ENCODE data around the gene TECPR1. TPM values are rescaled to one million over a fixed set of nuclear protein-coding genes. Genes with fewer than 3 reads are reported as not detected.

TECPR1 gene
- total RNA-seq, 1 experiment from 2014 or later = 11.5 TPM

DNA sequence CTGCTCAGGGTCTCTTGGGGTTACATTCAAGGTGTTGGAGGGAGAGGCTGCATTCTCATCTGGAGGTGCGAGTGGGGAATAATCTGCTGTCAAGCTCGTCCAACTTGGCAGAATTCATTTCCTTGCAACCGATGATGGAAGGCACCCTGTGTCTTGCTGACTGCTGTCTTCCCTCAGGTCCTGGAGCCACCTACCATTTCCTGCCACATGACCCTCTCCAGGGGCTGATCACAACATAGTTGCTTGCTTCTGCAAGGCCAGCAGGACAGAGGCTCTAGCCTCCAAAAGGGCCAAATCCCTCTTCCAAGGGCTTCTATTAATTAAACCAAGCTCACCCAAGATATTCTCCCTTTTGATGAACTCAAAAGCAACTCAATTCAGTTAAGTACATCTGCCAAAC lies 15.3 kb upstream of the TECPR1 start:
- no peaks in the 10 kb centered on the region for H3F3A ChIP-seq (ENCODE audit: low read length, unreplicated experiment)
- no peaks in the 10 kb centered on the region for H3K4me1 ChIP-seq (ENCODE audit: insufficient read depth, low read length)
- H3K4me3 ChIP-seq (ENCODE audit: low read length) = no peak overlapping the region
- no peaks in the 10 kb centered on the region for H3K79me2 ChIP-seq (ENCODE audit: low read length)
- no peaks in the 10 kb centered on the region for H3K9me3 ChIP-seq (ENCODE audit: low read length)
- no peaks in the 10 kb centered on the region for H4K20me1 ChIP-seq (ENCODE audit: low read length)
- no peak overlapping the region for H3K4me2 ChIP-seq (ENCODE audit: low read length)
- no peak for ATAC-seq
- ChIA-PET CTCF (no interaction called here), POLR2A (ENCODE audit: unreplicated experiment) (no interaction called here)
- no peak overlapping the region for H2AFZ ChIP-seq (ENCODE audit: low read length)
- intact Hi-C loops (cut with micrococcal nuclease) = no loop called here
- no peak for DNase-seq
- no TSS peak for BruUV-seq (replicated peaks)
- H3K9ac ChIP-seq (ENCODE audit: low read length) = no peak overlapping the region
- no peaks in the 10 kb centered on the region for H3K27me3 ChIP-seq (ENCODE audit: low read length)
- TF ChIP-seq EZH2phosphoT487 (IDR thresholded peaks at IDR 0.05; ENCODE audit: borderline replicate concordance, low read length) (no peak), EZH2 (IDR thresholded peaks at IDR 0.05; ENCODE audit: low read length, unreplicated experiment) (no peak), CTCF (conservative IDR thresholded peaks at IDR 0.05; ENCODE audit: low read depth, low read length) (no peak)
- H3K36me3 ChIP-seq (ENCODE audit: low read depth, low read length) = no peaks in the 10 kb centered on the region
- no peaks in the 10 kb centered on the region for H3K9me2 ChIP-seq (replicated peaks; ENCODE audit: low read length)
- no peak overlapping the region for H3K27ac ChIP-seq (ENCODE audit: low read length)

DNA sequence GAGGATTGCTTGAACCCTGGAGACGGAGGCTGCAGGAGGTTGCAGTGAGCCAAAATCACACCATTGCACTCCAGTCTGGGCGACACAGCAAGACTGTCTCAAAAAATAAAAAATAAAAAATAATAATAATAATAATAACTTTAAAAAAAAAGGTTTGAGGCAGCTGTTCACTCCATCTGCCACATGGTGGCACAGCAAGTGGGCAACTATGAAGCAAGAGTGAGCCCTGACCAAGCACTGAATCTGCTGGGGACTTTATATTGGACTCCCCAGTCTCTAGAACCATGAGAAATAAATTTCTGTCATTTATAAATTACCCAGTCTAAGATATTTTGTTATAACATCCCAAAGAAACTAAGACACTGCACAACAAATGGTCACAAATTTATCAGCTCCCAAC lies 14.8 kb upstream of the TECPR1 start:
- Histone ChIP-seq H3K9ac (ENCODE audit: low read length) (no peak overlapping the region), H3K79me2 (ENCODE audit: low read length) (no peaks in the 10 kb centered on the region), H4K20me1 (ENCODE audit: low read length) (no peaks in the 10 kb centered on the region), H3K4me1 (ENCODE audit: insufficient read depth, low read length) (no peaks in the 10 kb centered on the region), H3K9me2 (replicated peaks; ENCODE audit: low read length) (no peaks in the 10 kb centered on the region), H3F3A (ENCODE audit: low read length, unreplicated experiment) (no peaks in the 10 kb centered on the region), H3K9me3 (ENCODE audit: low read length) (no peaks in the 10 kb centered on the region), H2AFZ (ENCODE audit: low read length) (no peak overlapping the region), H3K4me3 (ENCODE audit: low read length) (no peak overlapping the region), H3K27me3 (ENCODE audit: low read length) (no peaks in the 10 kb centered on the region), H3K27ac (ENCODE audit: low read length) (no peak overlapping the region), H3K36me3 (ENCODE audit: low read depth, low read length) (no peaks in the 10 kb centered on the region), H3K4me2 (ENCODE audit: low read length) (no peak overlapping the region)
- POLR2A ChIA-PET (ENCODE audit: unreplicated experiment) = no interaction called here
- peak; percentile 44 for TF ChIP-seq CTCF (conservative IDR thresholded peaks at IDR 0.05; ENCODE audit: low read depth, low read length)
- no peak for TF ChIP-seq EZH2phosphoT487 (IDR thresholded peaks at IDR 0.05; ENCODE audit: borderline replicate concordance, low read length)
- ATAC-seq (peak; percentile 66), DNase-seq (no peak)
- intact Hi-C loops (cut with micrococcal nuclease) = no loop called here
- CTCF ChIA-PET = no interaction called here
- no TSS peak for BruUV-seq (replicated peaks)

DNA sequence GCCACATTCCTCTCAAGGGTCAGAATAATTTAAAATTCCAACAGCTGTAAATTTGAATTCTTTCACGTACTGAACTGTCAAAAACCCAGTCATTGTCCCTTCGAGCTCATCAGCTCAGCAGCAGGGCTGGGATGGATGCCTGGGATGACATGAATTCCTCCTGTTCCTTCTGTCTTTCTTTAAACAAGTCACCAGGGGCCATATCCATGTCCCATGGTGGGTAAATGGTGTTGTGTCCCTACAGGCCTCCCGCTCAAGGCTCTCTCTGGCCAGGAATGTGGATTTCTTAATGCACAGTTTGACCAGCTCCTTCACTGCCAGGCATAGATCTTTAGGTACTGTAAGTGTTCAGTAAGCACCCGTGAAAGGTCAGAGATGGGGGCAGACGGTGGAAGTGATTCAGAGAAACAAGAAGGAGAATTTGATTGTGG lies 13.8 kb upstream of the TECPR1 start:
- POLR2A ChIA-PET (ENCODE audit: unreplicated experiment) = no interaction called here

More for the DNA sequence above, 13.8 kb upstream of the TECPR1 start:
- no TSS peak for BruUV-seq (replicated peaks)
- Histone ChIP-seq H4K20me1 (ENCODE audit: low read length) (no peaks in the 10 kb centered on the region), H2AFZ (ENCODE audit: low read length) (no peak overlapping the region), H3K79me2 (ENCODE audit: low read length) (no peaks in the 10 kb centered on the region), H3K9ac (ENCODE audit: low read length) (no peak overlapping the region), H3K4me2 (ENCODE audit: low read length) (no peak overlapping the region), H3K4me1 (ENCODE audit: insufficient read depth, low read length) (no peaks in the 10 kb centered on the region), H3K9me2 (replicated peaks; ENCODE audit: low read length) (no peaks in the 10 kb centered on the region), H3K9me3 (ENCODE audit: low read length) (no peaks in the 10 kb centered on the region), H3F3A (ENCODE audit: low read length, unreplicated experiment) (no peaks in the 10 kb centered on the region), H3K36me3 (ENCODE audit: low read depth, low read length) (no peaks in the 10 kb centered on the region), H3K27me3 (ENCODE audit: low read length) (no peaks in the 10 kb centered on the region), H3K4me3 (ENCODE audit: low read length) (no peak overlapping the region), H3K27ac (ENCODE audit: low read length) (no peak overlapping the region)
- TF ChIP-seq EZH2 (IDR thresholded peaks at IDR 0.05; ENCODE audit: low read length, unreplicated experiment) (no peak), CTCF (conservative IDR thresholded peaks at IDR 0.05; ENCODE audit: low read depth, low read length) (no peak), EZH2phosphoT487 (IDR thresholded peaks at IDR 0.05; ENCODE audit: borderline replicate concordance, low read length) (no peak)
- ATAC-seq (no peak; the same call in 1 of the 2 replicates), DNase-seq (no peak)
- CTCF ChIA-PET = interaction anchor here (0.7 kb wide), 1 partner anchor 151 kb away, joined by 4 read pairs; no protein-coding TSS in a partner anchor
- intact Hi-C loops (cut with micrococcal nuclease) = no loop called here

Measured in PC-3 (cell line).